Effector memory CD8-positive, alpha-beta T cell (primary cell): ENCODE data around the gene POU2F3.

Experiments
- ATAC-seq: fragments of 150-1000 bp; cut with Tn5 transposase; replicated peaks from 2 replicates; pipeline ENCODE4 v1.10.0; 2021; ENCODE audit warnings: mild to moderate bottlenecking, moderate library complexity
- DNase-seq, 3 experiments: peaks; one replicate each; pipeline ENCODE4 v3.0.0; 2021
- H3K27ac Mint-ChIP-seq, 2 donors: one replicate each; pipeline ENCODE4 v1.8.0; 2022; ENCODE audit warnings: mild to moderate bottlenecking in 2 of 2, mixed read lengths in 2 of 2, moderate library complexity in 2 of 2
- H3K27me3 Mint-ChIP-seq, 2 donors: one replicate each; pipeline ENCODE4 v1.8.0; 2022; ENCODE audit warnings: mixed read lengths in 2 of 2
- H3K36me3 Mint-ChIP-seq: one replicate; pipeline ENCODE4 v1.8.0; 2022; ENCODE audit warnings: mild to moderate bottlenecking, moderate library complexity, mixed read lengths; ENCODE audit not compliant: insufficient read depth
- H3K4me1 Mint-ChIP-seq, 2 donors: one replicate each; pipeline ENCODE4 v1.8.0; 2022; ENCODE audit warnings: low read depth in 2 of 2, mixed read lengths in 2 of 2
- H3K4me3 Mint-ChIP-seq, 2 donors: one replicate each; pipeline ENCODE4 v1.8.0; 2022; ENCODE audit warnings: mild to moderate bottlenecking in 2 of 2, mixed read lengths in 2 of 2, moderate library complexity in 2 of 2
- H3K9me3 Mint-ChIP-seq, 2 donors: one replicate each; pipeline ENCODE4 v1.8.0; 2022; ENCODE audit warnings: mixed read lengths in 2 of 2
- total RNA-seq, 9 experiments: gene quantifications; one replicate each; lab custom pipeline; 2026; lab: John Stamatoyannopoulos, UW

The POU2F3 gene
- total RNA-seq: 0 reads per million in 9 experiments

GRCh38 chr11:120239713-120240640 is at the start of gene POU2F3:
POU2F3 (plus strand) TSS chr11:120240140; CDS start chr11:120240344, 204 bp downstream.
- ATAC-seq (no peak), DNase-seq (no peak)
- H3K27ac Mint-ChIP-seq: no peak within 1 kb of the TSS
- peaks cover 3% of the 10 kb centered on the region for H3K36me3 Mint-ChIP-seq
- H3K9me3 Mint-ChIP-seq: no peaks in the 10 kb centered on the region
- no peak within 1 kb of the TSS for H3K4me3 Mint-ChIP-seq
- peaks cover 0 to 5% of the 10 kb centered on the region in 2 donors for H3K4me1 Mint-ChIP-seq
- H3K27me3 Mint-ChIP-seq: peaks cover 65 to 97% of the 10 kb centered on the region in 2 donors

DNA sequence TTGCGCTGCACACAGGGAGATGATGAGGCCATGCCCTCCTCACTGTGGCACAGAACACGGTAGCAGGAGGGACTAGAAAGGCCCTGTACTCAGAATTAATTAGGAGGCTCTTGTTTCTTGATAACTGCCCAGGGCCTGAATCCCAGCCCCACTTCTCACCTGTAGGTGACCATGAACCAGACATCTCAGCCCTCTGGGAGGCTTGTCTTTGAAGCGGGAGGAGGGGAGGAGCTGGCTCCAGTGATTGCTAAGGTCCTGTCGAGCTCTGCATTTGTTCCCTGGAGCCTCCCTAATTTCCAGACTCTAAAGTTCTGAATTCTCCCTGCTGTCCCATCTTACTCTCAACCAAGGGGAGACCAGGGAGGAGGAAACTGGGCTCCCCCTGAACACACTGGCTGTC is 48.9 kb upstream of the POU2F3 start:
- Mint-ChIP-seq H3K27ac (no peak overlapping the region), H3K36me3 (no peaks in the 10 kb centered on the region), H3K9me3 (no peaks in the 10 kb centered on the region), H3K27me3 (peaks cover 20 to 78% of the 10 kb centered on the region in 2 donors), H3K4me3 (no peak overlapping the region), H3K4me1 (no peaks in the 10 kb centered on the region)
- ATAC-seq: no peak
- no peak for DNase-seq

DNA sequence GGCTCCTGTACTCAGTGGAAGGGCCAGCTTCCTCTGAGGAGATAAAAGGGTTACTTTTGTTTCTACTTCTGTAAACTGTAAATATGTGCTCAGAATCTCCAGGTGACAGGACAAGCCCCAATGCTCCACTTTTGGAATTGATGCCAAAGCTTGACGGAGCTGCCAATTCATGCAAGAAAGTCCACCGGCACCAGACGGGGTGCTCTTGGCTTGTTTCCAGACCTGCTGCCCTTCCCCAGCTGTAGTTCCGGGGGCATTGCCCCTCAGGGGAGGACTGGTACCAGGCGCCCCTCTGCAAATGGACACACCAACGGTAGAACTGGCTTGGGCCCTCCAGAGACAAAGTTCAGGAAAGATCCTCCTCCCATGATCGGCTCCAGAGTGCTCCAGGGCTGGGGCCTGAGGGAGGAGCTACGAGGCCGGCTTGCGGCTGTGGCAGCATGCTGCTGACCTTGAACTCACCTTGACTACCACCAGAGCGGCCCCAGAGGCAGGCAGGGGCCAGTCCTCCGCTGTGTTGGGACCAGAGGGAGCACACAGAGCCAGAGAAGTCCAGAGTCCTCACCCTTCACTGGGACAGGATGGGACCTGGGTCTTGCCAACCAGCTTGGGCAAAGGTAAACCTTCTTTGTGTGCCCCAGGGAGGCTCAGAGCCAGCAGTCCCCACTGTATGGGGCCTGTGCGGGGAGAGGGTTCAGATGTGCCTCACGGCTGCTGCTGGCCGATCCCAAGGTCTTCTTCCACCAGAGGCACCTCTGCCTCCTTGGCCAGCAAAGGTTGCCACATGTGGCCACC is 46.9 kb upstream of the POU2F3 start:
- peaks cover 17 to 77% of the 10 kb centered on the region in 2 donors for H3K27me3 Mint-ChIP-seq
- H3K4me3 Mint-ChIP-seq: no peak overlapping the region
- no peaks in the 10 kb centered on the region for H3K9me3 Mint-ChIP-seq
- H3K4me1 Mint-ChIP-seq: no peaks in the 10 kb centered on the region
- no peak for ATAC-seq
- H3K36me3 Mint-ChIP-seq: no peaks in the 10 kb centered on the region
- DNase-seq: no peak
- H3K27ac Mint-ChIP-seq: no peak overlapping the region

DNA sequence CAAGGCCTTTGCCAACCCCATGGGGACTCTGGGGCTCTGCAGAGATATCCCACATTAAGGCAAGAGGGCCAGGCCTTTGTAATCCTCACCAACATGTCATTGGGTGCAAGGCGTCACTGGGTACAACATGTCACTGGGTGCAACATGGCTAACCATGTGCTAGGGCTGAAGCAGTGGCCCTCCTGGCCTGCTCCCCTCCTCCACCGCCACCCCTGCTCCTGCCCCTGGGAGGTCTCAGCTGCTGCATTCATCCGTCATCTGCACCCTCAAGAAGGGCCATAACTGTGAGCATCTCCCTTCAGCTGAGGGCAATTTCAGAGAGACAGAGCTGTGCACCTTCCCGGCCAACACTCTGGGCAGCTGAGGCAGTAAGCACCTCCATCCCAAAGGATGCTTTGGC is 45.8 kb upstream of the POU2F3 start:
- no peak overlapping the region for H3K27ac Mint-ChIP-seq
- no peak for ATAC-seq
- H3K27me3 Mint-ChIP-seq: peaks cover 17 to 71% of the 10 kb centered on the region in 2 donors
- no peak for DNase-seq
- no peaks in the 10 kb centered on the region for H3K36me3 Mint-ChIP-seq
- H3K9me3 Mint-ChIP-seq: no peaks in the 10 kb centered on the region
- no peak overlapping the region for H3K4me3 Mint-ChIP-seq
- no peaks in the 10 kb centered on the region for H3K4me1 Mint-ChIP-seq

GRCh38 chr11:120195601-120196320 is 44.2 kb upstream of the POU2F3 start:
- no peaks in the 10 kb centered on the region for H3K4me1 Mint-ChIP-seq
- no peak for DNase-seq
- peaks cover 32 to 71% of the 10 kb centered on the region in 2 donors for H3K27me3 Mint-ChIP-seq
- H3K4me3 Mint-ChIP-seq: no peak overlapping the region
- ATAC-seq: no peak
- H3K36me3 Mint-ChIP-seq: no peaks in the 10 kb centered on the region
- H3K9me3 Mint-ChIP-seq: no peaks in the 10 kb centered on the region
- H3K27ac Mint-ChIP-seq: no peak overlapping the region

- Mint-ChIP-seq H3K4me3 (no peak overlapping the region), H3K27ac (no peak overlapping the region), H3K9me3 (no peaks in the 10 kb centered on the region), H3K4me1 (no peaks in the 10 kb centered on the region), H3K36me3 (no peaks in the 10 kb centered on the region), H3K27me3 (peaks cover 34 to 68% of the 10 kb centered on the region in 2 donors)
- DNase-seq: no peak
- no peak for ATAC-seq
Observed at GRCh38 chr11:120196826-120197225, 43.1 kb upstream of the POU2F3 start.

DNA sequence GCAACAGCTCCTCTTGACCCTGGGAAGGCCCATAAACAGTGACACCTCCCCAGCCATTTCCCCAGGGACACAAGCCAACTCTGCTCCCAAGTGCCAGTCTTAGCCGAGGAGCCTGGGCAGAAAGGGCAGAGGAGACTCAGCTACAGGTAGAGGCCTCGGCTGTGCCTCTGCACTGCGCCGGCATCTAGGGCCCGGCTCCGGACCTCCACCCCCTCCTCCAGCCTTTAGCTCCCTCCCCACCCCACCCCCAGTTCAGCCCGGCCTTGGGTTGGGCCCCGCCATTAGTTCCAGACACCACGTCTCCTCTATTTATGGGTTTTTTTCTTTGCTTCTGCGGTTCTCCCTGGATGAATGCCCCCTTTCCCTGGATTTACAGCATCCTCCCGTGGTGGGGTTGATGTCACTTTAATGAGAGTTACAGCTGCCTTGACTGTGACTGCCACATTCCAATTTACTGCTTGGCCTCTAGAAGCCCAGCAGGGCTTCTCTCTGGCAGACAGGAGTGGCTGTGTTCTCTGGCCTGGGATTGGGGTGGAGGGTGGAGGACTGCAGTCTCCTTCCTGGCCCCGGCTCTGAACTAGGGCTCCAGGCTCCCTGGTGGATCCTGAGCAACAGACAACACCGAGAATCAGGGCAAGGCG is 42.6 kb upstream of the POU2F3 start:
- DNase-seq (no peak), ATAC-seq (no peak)
- H3K36me3 Mint-ChIP-seq: no peaks in the 10 kb centered on the region
- no peak overlapping the region for H3K27ac Mint-ChIP-seq
- H3K9me3 Mint-ChIP-seq: no peaks in the 10 kb centered on the region
- no peak overlapping the region for H3K4me3 Mint-ChIP-seq
- no peaks in the 10 kb centered on the region for H3K4me1 Mint-ChIP-seq
- H3K27me3 Mint-ChIP-seq: peaks cover 34 to 64% of the 10 kb centered on the region in 2 donors

- no peak overlapping the region for H3K4me3 Mint-ChIP-seq
- H3K4me1 Mint-ChIP-seq: no peaks in the 10 kb centered on the region
- ATAC-seq (no peak), DNase-seq (no peak)
- no peaks in the 10 kb centered on the region for H3K9me3 Mint-ChIP-seq
- no peak overlapping the region for H3K27ac Mint-ChIP-seq
- H3K27me3 Mint-ChIP-seq: peaks cover 34 to 64% of the 10 kb centered on the region in 2 donors
- no peaks in the 10 kb centered on the region for H3K36me3 Mint-ChIP-seq
Observed at GRCh38 chr11:120197977-120198376, 42.0 kb upstream of the POU2F3 start.

- ATAC-seq: no peak
- Mint-ChIP-seq H3K4me3 (no peak overlapping the region), H3K9me3 (no peaks in the 10 kb centered on the region), H3K27me3 (peaks cover 34 to 64% of the 10 kb centered on the region in 2 donors), H3K4me1 (no peaks in the 10 kb centered on the region), H3K36me3 (no peaks in the 10 kb centered on the region), H3K27ac (no peak overlapping the region)
- no peak for DNase-seq
Observed at GRCh38 chr11:120198403-120198786, 41.5 kb upstream of the POU2F3 start.

- no peak for ATAC-seq
- no peaks in the 10 kb centered on the region for H3K9me3 Mint-ChIP-seq
- H3K4me3 Mint-ChIP-seq: no peak overlapping the region
- H3K4me1 Mint-ChIP-seq: no peaks in the 10 kb centered on the region
- no peak overlapping the region for H3K27ac Mint-ChIP-seq
- peaks cover 34 to 64% of the 10 kb centered on the region in 2 donors for H3K27me3 Mint-ChIP-seq
- no peak for DNase-seq
- no peaks in the 10 kb centered on the region for H3K36me3 Mint-ChIP-seq
Observed at GRCh38 chr11:120198787-120199469, 41.0 kb upstream of the POU2F3 start.

GRCh38 chr11:120199613-120200012 is 40.3 kb upstream of the POU2F3 start:
- Mint-ChIP-seq H3K27ac (no peak overlapping the region), H3K27me3 (peaks cover 34 to 64% of the 10 kb centered on the region in 2 donors), H3K36me3 (no peaks in the 10 kb centered on the region), H3K4me1 (no peaks in the 10 kb centered on the region), H3K9me3 (no peaks in the 10 kb centered on the region), H3K4me3 (no peak overlapping the region)
- ATAC-seq: no peak
- no peak for DNase-seq

DNA sequence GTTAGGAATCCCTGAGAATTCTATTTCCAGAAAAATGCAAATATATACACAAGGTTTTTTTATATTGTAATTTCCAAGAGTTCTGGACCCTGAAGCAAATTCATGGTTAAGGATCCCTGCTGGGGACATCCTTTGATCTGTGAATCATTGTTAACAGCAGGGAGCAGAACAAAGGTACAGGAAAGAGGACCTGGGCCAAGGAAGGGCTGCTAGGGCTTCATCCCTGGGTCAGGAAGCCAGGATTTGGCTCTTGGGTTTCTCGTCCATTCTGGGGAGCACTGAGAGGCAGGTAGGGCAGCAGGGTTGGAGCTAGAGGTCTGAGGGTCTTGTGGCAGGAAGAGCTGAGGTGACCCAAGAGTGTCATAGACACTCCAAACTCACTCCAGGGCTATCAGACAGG is 39.3 kb upstream of the POU2F3 start:
- H3K27ac Mint-ChIP-seq: no peak overlapping the region

More for the DNA sequence above, 39.3 kb upstream of the POU2F3 start:
- DNase-seq: no peak
- H3K36me3 Mint-ChIP-seq: no peaks in the 10 kb centered on the region
- ATAC-seq: no peak
- no peaks in the 10 kb centered on the region for H3K9me3 Mint-ChIP-seq
- H3K27me3 Mint-ChIP-seq: peaks cover 39 to 64% of the 10 kb centered on the region in 2 donors
- H3K4me1 Mint-ChIP-seq: no peaks in the 10 kb centered on the region
- H3K4me3 Mint-ChIP-seq: no peak overlapping the region
